ENCODE measurements around the gene CNNM1.

Gene CNNM1

GRCh38 chr10:99297033-99297432 lies 32.1 kb upstream of the CNNM1 start:
- TF ChIP-seq ZFX (IDR thresholded peaks at IDR 0.05) (no peak), CTCF (conservative IDR thresholded peaks at IDR 0.05) (no peak)
- no peak overlapping the region for H3K27ac ChIP-seq

GRCh38 chr10:99303899-99304861 lies 25.0 kb upstream of the CNNM1 start:
- TF ChIP-seq CTCF (conservative IDR thresholded peaks at IDR 0.05) = no peak
- no peak for TF ChIP-seq ZFX (IDR thresholded peaks at IDR 0.05)

GRCh38 chr10:99304862-99305229 lies 24.3 kb upstream of the CNNM1 start:
- TF ChIP-seq CTCF (conservative IDR thresholded peaks at IDR 0.05) (no peak), ZFX (IDR thresholded peaks at IDR 0.05) (no peak)
- no peak overlapping the region for H3K27ac ChIP-seq

More at GRCh38 chr10:99303899-99304861, 25.0 kb upstream of the CNNM1 start:
- H3K27ac ChIP-seq = no peak overlapping the region

- TF ChIP-seq CTCF (conservative IDR thresholded peaks at IDR 0.05) = no peak
- no peak for TF ChIP-seq ZFX (IDR thresholded peaks at IDR 0.05)
- H3K27ac ChIP-seq = no peak overlapping the region
Measured at GRCh38 chr10:99312501-99312900, 16.7 kb upstream of the CNNM1 start.

- H3K27ac ChIP-seq = no peak overlapping the region
- TF ChIP-seq CTCF (conservative IDR thresholded peaks at IDR 0.05) (no peak), ZFX (IDR thresholded peaks at IDR 0.05) (no peak)
Measured at GRCh38 chr10:99315853-99316252, 13.3 kb upstream of the CNNM1 start.

GRCh38 chr10:99316374-99316773 lies 12.8 kb upstream of the CNNM1 start:
- TF ChIP-seq ZFX (IDR thresholded peaks at IDR 0.05) = no peak
- no peak for TF ChIP-seq CTCF (conservative IDR thresholded peaks at IDR 0.05)
- no peak overlapping the region for H3K27ac ChIP-seq

- no peak for TF ChIP-seq CTCF (conservative IDR thresholded peaks at IDR 0.05)
- TF ChIP-seq ZFX (IDR thresholded peaks at IDR 0.05) = no peak
- no peak overlapping the region for H3K27ac ChIP-seq
Measured at GRCh38 chr10:99318048-99318447, 11.1 kb upstream of the CNNM1 start.

All from C4-2B (cell line).